Gastroesophageal sphincter (tissue), 4 donors: ENCODE results near the gene GBP1. TPM values are rescaled to one million over a fixed set of nuclear protein-coding genes. Genes with fewer than 3 reads are reported as not detected.
A peak's percentile ranks its signal among the peaks of the same experiment; 100 is the strongest.

Source experiments
- ATAC-seq: fragments of 150-250 bp; one replicate; pipeline ENCODE4 v1.9.1; 2016; ENCODE audit warnings: mild to moderate bottlenecking, moderate library complexity
- H3K27ac ChIP-seq, 4 donors: fragments of 200-600 bp; sonication (generic) in 3 of 4; 1 replicate in 3 of 4; 2 replicates in 1 of 4; pipeline ENCODE4 v1.5.1; 2016 to 2019
- H3K27me3 ChIP-seq: fragments of 200-600 bp; sonication (generic); one replicate; pipeline ENCODE4 v1.5.1; 2019
- H3K36me3 ChIP-seq, 2 donors: fragments of 200-600 bp; sonication (generic); one replicate each; pipeline ENCODE4 v1.5.1; 2019; ENCODE audit warnings: control low read depth in 1 of 2
- H3K4me1 ChIP-seq, 3 donors: fragments of 200-600 bp; sonication (generic); 1 replicate in 2 of 3; 2 replicates in 1 of 3; pipeline ENCODE4 v1.5.1; 2016 to 2019; ENCODE audit warnings: control low read depth in 2 of 3
- H3K4me3 ChIP-seq, 2 donors: fragments of 200-600 bp; sonication (generic); one replicate each; pipeline ENCODE4 v1.5.1; 2019; ENCODE audit warnings: mild to moderate bottlenecking in 1 of 2, moderate library complexity in 1 of 2
- H3K9me3 ChIP-seq, 3 donors: fragments of 200-600 bp; sonication (generic); one replicate each; pipeline ENCODE4 v1.5.1; 2017 to 2019; ENCODE audit warnings: control low read depth in 2 of 3
- CTCF ChIP-seq, 4 experiments: fragments of 200-600 bp in 2 of 4; fragments of 450-650 bp in 2 of 4; sonication (generic) in 1 of 4; IDR thresholded peaks; one replicate each; pipeline ENCODE4 v1.5.1; 2017 to 2019; ENCODE audit warnings: antibody characterized with exemption in 4 of 4, mild to moderate bottlenecking in 2 of 4, moderate library complexity in 2 of 4
- EP300 ChIP-seq: sonication (generic); formaldehyde crosslinking; IDR thresholded peaks from one replicate; pipeline ENCODE4 v1.6.1; 2017; ENCODE audit warnings: antibody characterized with exemption, mild to moderate bottlenecking
- POLR2A ChIP-seq, 2 donors: fragments of 450-650 bp; IDR thresholded peaks; one replicate each; pipeline ENCODE4 v1.6.1; 2017; ENCODE audit warnings: antibody characterized with exemption in 2 of 2, mild to moderate bottlenecking in 2 of 2, moderate library complexity in 1 of 2
- POLR2AphosphoS5 ChIP-seq: sonication (generic); formaldehyde crosslinking; IDR thresholded peaks from one replicate; pipeline ENCODE4 v1.6.1; 2017; ENCODE audit warnings: antibody characterized with exemption
- WGBS, 2 donors: methylation state at CpG; one replicate each; pipeline ENCODE4 v1.1.5; 2018; ENCODE audit warnings: low coverage in 1 of 2; 5-methylcytosine and 5-hydroxymethylcytosine counted together
- total RNA-seq, 4 donors: library from RNA; depleted of rRNA; stranded (reverse); fragments of >200 nt; gene quantifications; one replicate each; pipeline ENCODE4 v1.1.0, GENCODE V29; 2016

The GBP1 gene
- 10 to 100 TPM; 14.9 to 46.4 (median 24.2) TPM for total RNA-seq

- no peak for TF ChIP-seq EP300
- TF ChIP-seq POLR2A (IDR thresholded peaks at IDR 0.05): no peak
- no peak for TF ChIP-seq CTCF (IDR thresholded peaks at IDR 0.05)
- peak; percentile 75 for TF ChIP-seq POLR2AphosphoS5
- ATAC-seq: peak; percentile 92
- H3K9me3 ChIP-seq: no peaks in the 10 kb centered on the region
- no peaks in the 10 kb centered on the region for H3K36me3 ChIP-seq
- H3K27me3 ChIP-seq: no peaks in the 10 kb centered on the region
- H3K27ac ChIP-seq: peak within 1 kb of the TSS; percentile 84 to 97 (median 86)
- WGBS, 2 donors: 15 to 17% methylated on average over 4 of the region's 4 CpGs
- peak within 1 kb of the TSS; percentile 54 to 93 for H3K4me3 ChIP-seq
- peaks cover 7 to 48% (median 15%) of the 10 kb centered on the region in 3 donors for H3K4me1 ChIP-seq
Measured at GRCh38 chr1:89065079-89065868, at the start of gene GBP1. TSS of gene GBP1 (minus strand) at chr1:89065208. CDS start at chr1:89063234, 1,974 bp downstream.

GRCh38 chr1:89114662-89115061 lies 49.7 kb upstream of the GBP1 start:
- no peaks in the 10 kb centered on the region for H3K9me3 ChIP-seq
- H3K27me3 ChIP-seq: no peaks in the 10 kb centered on the region
- peak overlapping the region in 1 of 4 donors; percentile 53 for H3K27ac ChIP-seq
- peaks cover 0 to 22% (median 0%) of the 10 kb centered on the region in 3 donors for H3K4me1 ChIP-seq
- no peak for TF ChIP-seq POLR2AphosphoS5
- TF ChIP-seq EP300: no peak
- no peak for TF ChIP-seq POLR2A (IDR thresholded peaks at IDR 0.05)
- no peak for TF ChIP-seq CTCF (IDR thresholded peaks at IDR 0.05)
- peaks cover 26 to 100% of the 10 kb centered on the region in 2 donors for H3K36me3 ChIP-seq
- no peak for ATAC-seq
- no peak overlapping the region for H3K4me3 ChIP-seq
- WGBS, 2 donors: 65 to 100% methylated on average over 1 to 2 of the region's 2 CpGs

- Histone ChIP-seq H3K36me3 (peaks cover 29 to 100% of the 10 kb centered on the region in 2 donors), H3K27ac (peak overlapping the region in 3 of 4 donors; percentile 32 to 53 (median 45)), H3K9me3 (no peaks in the 10 kb centered on the region), H3K27me3 (no peaks in the 10 kb centered on the region), H3K4me3 (no peak overlapping the region), H3K4me1 (peaks cover 0 to 22% (median 0%) of the 10 kb centered on the region in 3 donors)
- no peak for ATAC-seq
- TF ChIP-seq POLR2AphosphoS5 (no peak), EP300 (no peak), POLR2A (IDR thresholded peaks at IDR 0.05) (no peak), CTCF (IDR thresholded peaks at IDR 0.05) (no peak)
- 37 to 39% methylated on average over 5 of the region's 5 CpGs for WGBS, 2 donors
Measured at GRCh38 chr1:89112871-89113613, 48.0 kb upstream of the GBP1 start.

GRCh38 chr1:89104687-89105086 lies 39.7 kb upstream of the GBP1 start:
- no peak for ATAC-seq
- H3K27ac ChIP-seq: no peak overlapping the region
- no peak overlapping the region for H3K4me3 ChIP-seq
- H3K9me3 ChIP-seq: no peaks in the 10 kb centered on the region
- WGBS, 2 donors: 83 to 95% methylated on average over 11 to 17 of the region's 17 CpGs
- TF ChIP-seq POLR2A (IDR thresholded peaks at IDR 0.05) (no peak), POLR2AphosphoS5 (no peak), EP300 (no peak), CTCF (IDR thresholded peaks at IDR 0.05) (no peak)
- no peaks in the 10 kb centered on the region for H3K27me3 ChIP-seq
- peaks cover 25 to 55% of the 10 kb centered on the region in 2 donors for H3K36me3 ChIP-seq
- H3K4me1 ChIP-seq: no peaks in the 10 kb centered on the region
